Colonic mucosa (tissue), 4 donors: ENCODE data around the gene NPRL2. TPM values are rescaled to one million over a fixed set of nuclear protein-coding genes. Genes with fewer than 3 reads are reported as not detected.

Source experiments
- DNase-seq: peaks from one replicate; pipeline ENCODE4 v3.0.0-alpha.2; 2020
- H3K27ac ChIP-seq: fragments of 200-600 bp; one replicate; pipeline ENCODE4 v1.8.0; 2021
- H3K27me3 ChIP-seq: fragments of 200-600 bp; one replicate; pipeline ENCODE4 v1.8.0; 2021
- H3K36me3 ChIP-seq: fragments of 200-600 bp; one replicate; pipeline ENCODE4 v1.8.0; 2021
- H3K4me1 ChIP-seq: fragments of 200-600 bp; one replicate; pipeline ENCODE4 v1.8.0; 2021; ENCODE audit warnings: mild to moderate bottlenecking
- H3K4me3 ChIP-seq: fragments of 200-600 bp; one replicate; pipeline ENCODE4 v1.8.0; 2021
- H3K9ac ChIP-seq, 2 donors: one replicate each; pipeline ENCODE4 v1.7.0; 2013; ENCODE audit warnings: control low read depth in 2 of 2, low read depth in 2 of 2, low read length in 2 of 2
- H3K9me3 ChIP-seq: fragments of 200-600 bp; one replicate; pipeline ENCODE4 v1.8.0; 2021
- CTCF ChIP-seq: fragments of 200-600 bp; IDR thresholded peaks from one replicate; pipeline ENCODE4 v1.8.0; 2022; ENCODE audit warnings: antibody characterized with exemption, mild to moderate bottlenecking
- intact Hi-C: fragments of 100-400 bp; cut with DNase I; formaldehyde crosslinking; loops from one replicate; pipeline ENCODE4 v1.14.1; 2022
- total RNA-seq, 2 donors: library from RNA; stranded (reverse); fragmentation: NEBNext Ultra II Directional in 1 of 2; extraction: Animal tissue kit (Norgen Biotek cat#: 25700) in 1 of 2; gene quantifications; one replicate each; pipeline ENCODE4 v1.2.1, GENCODE V29; 2021
- donor health status: healthy.
- donor health status: DM: no; HTN: no; CAD: no.
- donor health status: DM: no; HTN: no; CAD: no.

The NPRL2 gene
- total RNA-seq, 2 donors from 2014 or later = 23.2 to 29.6 TPM

GRCh38 chr3:50345008-50345407 is 5.6 kb downstream of the NPRL2 start:
- Histone ChIP-seq H3K4me1 (peaks cover 10% of the 10 kb centered on the region), H3K9ac (no peak overlapping the region), H3K27me3 (no peaks in the 10 kb centered on the region), H3K4me3 (peak overlapping the region; percentile 25), H3K36me3 (no peaks in the 10 kb centered on the region), H3K9me3 (no peaks in the 10 kb centered on the region), H3K27ac (no peak overlapping the region)
- no peak for TF ChIP-seq CTCF
- intact Hi-C loops = loop anchor here (5.0 kb wide), 1 partner anchor 197 kb away; no protein-coding TSS in a partner anchor
- no peak for DNase-seq

DNA sequence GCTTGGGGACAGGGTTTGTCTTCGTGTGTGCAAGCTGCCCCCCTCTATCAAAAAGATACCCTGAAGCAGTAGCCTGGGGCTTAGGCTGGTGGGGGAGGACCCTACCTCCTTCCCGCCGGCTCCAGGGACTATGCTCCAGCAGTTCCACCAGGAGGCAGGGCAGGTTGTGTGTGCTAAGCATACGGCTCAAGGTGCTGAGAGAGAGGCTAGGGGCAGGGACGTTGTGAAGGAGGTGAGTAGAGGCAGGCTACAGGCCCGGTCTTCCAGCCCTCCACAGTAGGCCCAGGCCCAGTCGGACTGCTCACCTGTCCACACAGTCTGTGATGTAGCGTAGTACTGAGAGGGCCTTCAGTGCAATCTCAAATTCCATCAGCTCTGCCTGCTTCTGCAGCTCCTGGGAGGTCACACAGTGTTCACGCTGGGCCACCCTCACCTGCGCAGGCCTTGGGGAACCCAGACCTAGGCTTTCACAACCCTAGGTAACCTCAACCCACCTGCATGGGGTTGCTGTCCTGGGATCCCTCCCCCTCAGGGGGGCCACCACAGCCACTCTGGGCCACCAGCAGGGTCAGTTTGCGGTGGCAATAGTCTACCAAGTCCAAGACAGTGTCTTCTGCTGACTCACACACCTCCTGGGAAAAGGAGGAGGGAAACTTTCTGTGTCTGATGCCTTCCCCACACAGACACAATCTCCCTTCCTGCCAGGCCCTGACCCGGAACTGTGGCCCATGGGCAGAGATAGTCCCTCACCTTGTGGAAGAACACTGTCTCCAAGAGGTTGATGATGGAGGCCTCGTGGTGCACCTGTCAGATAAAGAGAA is 7.6 kb downstream of the NPRL2 start:
- Histone ChIP-seq H3K4me1 (peaks cover 3% of the 10 kb centered on the region), H3K9ac (no peak overlapping the region), H3K27ac (no peak overlapping the region), H3K36me3 (no peaks in the 10 kb centered on the region), H3K4me3 (no peak overlapping the region), H3K9me3 (no peaks in the 10 kb centered on the region), H3K27me3 (no peaks in the 10 kb centered on the region)
- intact Hi-C loops = no loop called here
- peak; percentile 17 for DNase-seq
- no peak for TF ChIP-seq CTCF

- peaks cover 3% of the 10 kb centered on the region for H3K4me1 ChIP-seq
- intact Hi-C loops = no loop called here
- H3K4me3 ChIP-seq = no peak overlapping the region
- no peak overlapping the region for H3K27ac ChIP-seq
- peak; percentile 22 for DNase-seq
- no peaks in the 10 kb centered on the region for H3K36me3 ChIP-seq
- no peak for TF ChIP-seq CTCF
- H3K27me3 ChIP-seq = no peaks in the 10 kb centered on the region
- H3K9me3 ChIP-seq = no peaks in the 10 kb centered on the region
- no peak overlapping the region for H3K9ac ChIP-seq
These were observed 8.5 kb downstream of the NPRL2 start for GRCh38 chr3:50341996-50342650.

DNA sequence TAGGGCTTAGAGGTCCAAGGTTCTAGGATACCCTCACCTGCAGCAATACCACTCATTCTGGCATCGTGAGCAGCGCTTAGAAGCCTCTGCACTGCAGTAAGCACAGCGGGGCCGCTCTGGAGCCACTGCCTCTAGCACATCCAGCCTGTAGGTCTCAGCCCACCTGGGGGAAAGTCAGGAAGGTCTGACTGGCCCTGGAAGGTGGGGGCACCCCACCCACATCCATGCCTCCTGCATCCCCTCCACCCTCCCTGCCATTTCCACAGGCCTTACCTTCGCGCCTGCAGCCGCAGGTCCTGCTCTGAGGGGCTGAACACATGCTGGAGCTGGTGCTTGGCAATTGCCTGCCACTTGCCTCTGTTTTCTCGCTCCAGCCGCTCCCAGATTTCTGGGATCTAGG is 9.0 kb downstream of the NPRL2 start:
- intact Hi-C loops = no loop called here
- Histone ChIP-seq H3K4me1 (peaks cover 3% of the 10 kb centered on the region), H3K4me3 (peak overlapping the region; percentile 45), H3K27me3 (no peaks in the 10 kb centered on the region), H3K9me3 (no peaks in the 10 kb centered on the region), H3K36me3 (no peaks in the 10 kb centered on the region), H3K27ac (peak overlapping the region; percentile 97), H3K9ac (peak overlapping the region in 1 of 2 donors; percentile 61)
- DNase-seq = peak; percentile 24
- no peak for TF ChIP-seq CTCF

- intact Hi-C loops = no loop called here
- Histone ChIP-seq H3K36me3 (no peaks in the 10 kb centered on the region), H3K9ac (peak within 1 kb of the TSS; percentile 61 to 87), H3K9me3 (no peaks in the 10 kb centered on the region), H3K27ac (peak within 1 kb of the TSS; percentile 97), H3K4me1 (peaks cover 7% of the 10 kb centered on the region), H3K27me3 (no peaks in the 10 kb centered on the region), H3K4me3 (peak within 1 kb of the TSS; percentile 45)
- no peak for TF ChIP-seq CTCF
- DNase-seq = peak; percentile 86
These were observed 9.9 kb downstream of the NPRL2 start, which contains the start of gene RASSF1 for GRCh38 chr3:50340448-50341329. Gene RASSF1 (minus strand): TSS chr3:50340836. CDS start chr3:50340805, 31 bp downstream.
